Mononuclear cell (primary cell): ENCODE data around the gene OST4. TPM values are rescaled to one million over a fixed set of nuclear protein-coding genes. Genes with fewer than 3 reads are reported as not detected.
"Not testable (repeated sequence)": the region's sequence is repeated elsewhere in the genome, so short reads cannot be mapped to it uniquely, and the experiment has no call there.

ENCODE experiments used
- H3K27me3 ChIP-seq: 2 replicates; pipeline ENCODE4 v1.6.0; 2011; ENCODE audit warnings: low read length, control low read depth; ENCODE audit not compliant: insufficient read depth
- H3K4me1 ChIP-seq: 2 replicates; pipeline ENCODE4 v1.5.1; 2011; ENCODE audit warnings: mild to moderate bottlenecking, low read length, control low read depth; ENCODE audit not compliant: insufficient read depth
- H3K4me3 ChIP-seq: 2 replicates; pipeline ENCODE4 v1.5.1; 2011; ENCODE audit warnings: mild to moderate bottlenecking, low read length, moderate library complexity
- H3K9me3 ChIP-seq: 2 replicates; pipeline ENCODE4 v1.5.1; 2011; ENCODE audit warnings: low read depth, mild to moderate bottlenecking, control low read depth, low read length
- total RNA-seq: library from RNA; depleted of rRNA; stranded (reverse); fragments of >200 nt; gene quantifications from one replicate; pipeline ENCODE4 v1.2.3, GENCODE V29; 2012

Gene OST4
- total RNA-seq, 1 donor, result 222 TPM

- Histone ChIP-seq H3K4me1 (peaks cover 54% of the 10 kb centered on the region), H3K9me3 (no peaks in the 10 kb centered on the region), H3K4me3 (no peak overlapping the region), H3K27me3 (no peaks in the 10 kb centered on the region)
These were observed 4.9 kb upstream of the OST4 start for GRCh38 chr2:27076323-27076722.

DNA sequence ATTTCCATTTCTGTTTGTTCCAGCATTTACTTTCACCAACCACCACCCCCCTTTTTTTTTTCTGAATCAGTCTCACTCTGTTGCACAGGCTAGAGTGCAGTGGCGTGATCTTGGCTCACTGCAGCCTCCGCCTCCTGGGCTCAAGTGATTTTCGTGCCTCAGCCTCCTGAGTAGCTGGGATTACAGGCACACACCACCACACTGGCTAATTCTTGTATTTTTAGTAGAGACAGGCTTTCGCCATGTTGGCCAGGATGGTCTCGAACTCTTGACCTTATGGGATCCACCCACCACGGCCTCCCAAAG lies 4.1 kb upstream of the OST4 start:
- not testable (repeated sequence) for H3K9me3 ChIP-seq, H3K4me3 ChIP-seq, H3K27me3 ChIP-seq
- H3K4me1 ChIP-seq, result peaks cover 52% of the 10 kb centered on the region

GRCh38 chr2:27074738-27075565 lies 3.5 kb upstream of the OST4 start:
- H3K9me3 ChIP-seq, result no peaks in the 10 kb centered on the region
- peaks cover 58% of the 10 kb centered on the region for H3K4me1 ChIP-seq
- H3K4me3 ChIP-seq, result no peak overlapping the region
- H3K27me3 ChIP-seq, result no peaks in the 10 kb centered on the region

DNA sequence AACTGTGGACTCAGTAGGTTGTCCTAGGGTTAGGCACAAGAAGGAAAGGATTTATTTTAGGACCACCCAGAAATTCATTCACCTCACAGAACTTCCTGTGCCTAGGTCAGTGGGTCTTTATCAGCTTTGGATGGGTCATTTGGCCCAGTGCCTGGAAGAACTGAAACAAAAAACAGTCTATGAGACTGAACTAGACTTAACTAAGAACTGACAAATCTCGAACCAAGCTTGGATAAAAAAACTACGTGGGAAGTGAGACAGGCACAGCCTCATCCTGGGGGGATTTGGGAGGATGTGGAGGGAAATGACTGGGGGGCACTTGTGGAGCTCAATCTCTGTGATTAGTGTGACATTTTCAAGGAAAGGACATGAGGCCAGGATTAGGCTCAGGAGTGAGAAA lies 2.3 kb upstream of the OST4 start:
- Histone ChIP-seq H3K4me3 (no peak overlapping the region), H3K27me3 (no peaks in the 10 kb centered on the region), H3K9me3 (no peaks in the 10 kb centered on the region), H3K4me1 (peaks cover 53% of the 10 kb centered on the region)

- Histone ChIP-seq H3K4me1 (peaks cover 53% of the 10 kb centered on the region), H3K4me3 (no peak overlapping the region), H3K9me3 (no peaks in the 10 kb centered on the region), H3K27me3 (no peaks in the 10 kb centered on the region)
These were observed 1.5 kb upstream of the OST4 start for GRCh38 chr2:27072920-27073319.

- Histone ChIP-seq H3K9me3 (no peaks in the 10 kb centered on the region), H3K4me1 (peaks cover 53% of the 10 kb centered on the region), H3K27me3 (no peaks in the 10 kb centered on the region), H3K4me3 (peak overlapping the region; percentile 94)
These were observed 756 bp upstream of the OST4 start for GRCh38 chr2:27071990-27072830.

GRCh38 chr2:27070653-27071276 lies 689 bp downstream of the OST4 start:
- Histone ChIP-seq H3K4me3 (peak overlapping the region; percentile 94), H3K9me3 (no peaks in the 10 kb centered on the region), H3K4me1 (peaks cover 48% of the 10 kb centered on the region), H3K27me3 (no peaks in the 10 kb centered on the region)

DNA sequence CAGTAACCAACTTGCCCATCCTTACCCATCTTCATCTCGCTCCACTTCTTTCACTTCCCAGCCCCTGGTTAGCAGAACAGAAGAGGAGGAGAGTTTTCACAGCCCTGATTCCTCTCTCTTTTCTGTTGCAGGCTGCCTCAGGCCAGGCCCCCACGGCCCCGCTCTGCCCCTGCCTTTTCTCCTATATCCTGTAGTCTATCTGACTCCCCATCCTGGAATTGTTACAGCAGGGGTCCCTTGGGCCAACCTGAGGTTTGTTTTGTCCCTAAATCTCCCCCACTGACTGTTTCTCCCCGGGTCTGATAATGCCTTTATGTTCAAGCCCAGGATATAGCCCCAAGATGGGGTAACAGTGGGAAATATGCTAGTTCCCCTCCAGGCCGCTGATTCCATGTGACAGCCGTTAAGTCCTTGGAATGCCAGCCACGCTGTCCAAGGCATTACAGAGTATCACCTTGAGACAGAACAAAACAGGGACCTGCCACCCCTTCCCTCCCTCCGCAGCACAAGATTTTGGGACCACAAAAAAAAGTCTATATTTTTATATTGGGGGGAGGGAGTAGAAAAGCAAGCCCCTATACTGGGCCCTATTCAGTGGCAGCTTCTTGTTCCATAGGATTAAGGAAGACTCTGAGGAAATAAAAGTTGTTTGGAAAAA lies 1.4 kb downstream of the OST4 start:
- Histone ChIP-seq H3K27me3 (no peaks in the 10 kb centered on the region), H3K4me1 (peaks cover 41% of the 10 kb centered on the region), H3K9me3 (no peaks in the 10 kb centered on the region), H3K4me3 (no peak overlapping the region)

GRCh38 chr2:27069436-27069835 lies 2.0 kb downstream of the OST4 start:
- peaks cover 34% of the 10 kb centered on the region for H3K4me1 ChIP-seq
- no peaks in the 10 kb centered on the region for H3K9me3 ChIP-seq

DNA sequence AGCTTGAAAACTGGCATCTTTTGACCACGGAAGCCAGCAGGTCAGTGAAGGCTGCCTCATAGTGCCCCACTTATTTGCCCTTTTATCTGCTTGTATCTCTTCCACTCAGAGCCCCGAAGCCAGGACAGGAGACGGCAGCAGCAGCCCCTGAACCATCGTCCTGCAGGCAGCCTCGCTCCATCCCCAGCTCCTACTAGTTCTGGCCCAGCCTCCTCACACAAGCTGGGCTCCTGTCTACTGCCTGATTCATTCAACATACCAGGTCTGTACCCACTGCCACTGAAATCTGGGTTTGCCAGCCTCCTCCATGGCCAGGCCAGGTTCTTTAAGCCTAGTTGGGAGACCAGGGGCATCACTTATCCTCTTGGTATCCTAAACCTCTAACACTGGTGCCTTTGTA lies 4.1 kb downstream of the OST4 start:
- Histone ChIP-seq H3K4me3 (no peak overlapping the region), H3K27me3 (no peaks in the 10 kb centered on the region), H3K9me3 (no peaks in the 10 kb centered on the region), H3K4me1 (peaks cover 21% of the 10 kb centered on the region)

More at GRCh38 chr2:27069436-27069835, 2.0 kb downstream of the OST4 start:
- H3K4me3 ChIP-seq, result no peak overlapping the region
- H3K27me3 ChIP-seq, result no peaks in the 10 kb centered on the region

- Histone ChIP-seq H3K4me3 (no peak overlapping the region), H3K9me3 (no peaks in the 10 kb centered on the region), H3K4me1 (peaks cover 5% of the 10 kb centered on the region), H3K27me3 (no peaks in the 10 kb centered on the region)
These were observed 6.3 kb downstream of the OST4 start for GRCh38 chr2:27065128-27065527.

- H3K4me1 ChIP-seq, result no peaks in the 10 kb centered on the region
- H3K9me3 ChIP-seq, result no peaks in the 10 kb centered on the region
- no peak overlapping the region for H3K4me3 ChIP-seq
- no peaks in the 10 kb centered on the region for H3K27me3 ChIP-seq
These were observed 11.1 kb downstream of the OST4 start for GRCh38 chr2:27060323-27060722.

GRCh38 chr2:27059141-27059820 lies 12.2 kb downstream of the OST4 start:
- H3K4me3 ChIP-seq, result no peak overlapping the region
- no peaks in the 10 kb centered on the region for H3K4me1 ChIP-seq
- H3K9me3 ChIP-seq, result no peaks in the 10 kb centered on the region
- no peaks in the 10 kb centered on the region for H3K27me3 ChIP-seq

- Histone ChIP-seq H3K9me3 (no peaks in the 10 kb centered on the region), H3K4me1 (no peaks in the 10 kb centered on the region), H3K4me3 (no peak overlapping the region), H3K27me3 (no peaks in the 10 kb centered on the region)
These were observed 13.2 kb downstream of the OST4 start for GRCh38 chr2:27058210-27058609.
